Caco-2 (cell line): ENCODE data around the gene TRMT1L. TPM values are rescaled to one million over a fixed set of nuclear protein-coding genes. Genes with fewer than 3 reads are reported as not detected.

ENCODE experiments used
- BruUV-seq: library from RNA; stranded (reverse); fragments of 400-500 nt; replicated peaks from 2 replicates; lab custom pipeline; 2021; lab: Mats Ljungman, UMichigan
- CTCF ChIA-PET: fragments of 300-600 bp; sonication (Branson Sonifier 250); formaldehyde crosslinking; loops from one replicate; lab custom pipeline; 2022; ENCODE audit warnings: antibody characterized with exemption; lab: Charles Lee
- POLR2A ChIA-PET: fragments of 300-600 bp; sonication (Branson Sonifier 250); formaldehyde crosslinking; loops from one replicate; lab custom pipeline; 2022; ENCODE audit warnings: antibody characterized with exemption; lab: Charles Lee
- DNase-seq, 2 experiments: peaks; one replicate each; pipeline versions ENCODE4 v3.0.0 to v3.0.0-alpha.2; 2020 to 2022
- H3K27me3 ChIP-seq: replicated peaks from 2 replicates; pipeline ENCODE4 v1.6.0; 2011; ENCODE audit warnings: low read length; ENCODE audit not compliant: control insufficient read depth, insufficient read depth
- H3K36me3 ChIP-seq: 2 replicates; pipeline ENCODE4 v1.5.1; 2011; ENCODE audit warnings: low read length; ENCODE audit not compliant: control insufficient read depth, insufficient read depth
- H3K4me1 ChIP-seq: fragments of 250-450 bp; sonication (Bioruptor Pico); 2 replicates; pipeline ENCODE4 v1.5.1; 2020; ENCODE audit warnings: mild to moderate bottlenecking
- H3K4me3 ChIP-seq: 2 replicates; pipeline ENCODE4 v1.5.1; 2011; ENCODE audit warnings: low read depth, mild to moderate bottlenecking, control low read depth, low read length
- H3K9me3 ChIP-seq: fragments of 250-450 bp; sonication (Bioruptor Pico); 2 replicates; pipeline ENCODE4 v1.5.1; 2020; ENCODE audit warnings: mild to moderate bottlenecking, moderate library complexity
- H3K27ac Mint-ChIP-seq: one replicate; pipeline ENCODE4 v1.8.0; 2022; ENCODE audit warnings: mixed read lengths; ENCODE audit not compliant: unreplicated experiment
- H3K27me3 Mint-ChIP-seq: one replicate; pipeline ENCODE4 v1.8.0; 2022; ENCODE audit warnings: mixed read lengths; ENCODE audit not compliant: insufficient read depth, unreplicated experiment
- H3K36me3 Mint-ChIP-seq: one replicate; pipeline ENCODE4 v1.8.0; 2022; ENCODE audit warnings: mild to moderate bottlenecking, mixed read lengths; ENCODE audit not compliant: insufficient read depth, unreplicated experiment
- H3K4me1 Mint-ChIP-seq: one replicate; pipeline ENCODE4 v1.8.0; 2022; ENCODE audit warnings: low read depth, mixed read lengths; ENCODE audit not compliant: unreplicated experiment
- H3K4me3 Mint-ChIP-seq: one replicate; pipeline ENCODE4 v1.8.0; 2022; ENCODE audit warnings: mild to moderate bottlenecking, moderate library complexity, mixed read lengths; ENCODE audit not compliant: unreplicated experiment
- H3K9me3 Mint-ChIP-seq: one replicate; pipeline ENCODE4 v1.8.0; 2022; ENCODE audit warnings: mixed read lengths; ENCODE audit not compliant: unreplicated experiment
- intact Hi-C: fragments of 100-400 bp; cut with micrococcal nuclease; formaldehyde crosslinking; loops from one replicate; pipeline ENCODE4 v1.10.0; 2022; ENCODE audit not compliant: unreplicated experiment
- total RNA-seq: library from RNA; stranded (reverse); gene quantifications from 2 replicates; pipeline ENCODE4 v1.2.3, GENCODE V29; 2022
- TF ChIP-seq, protein P1 (sequence below), 2 experiments: fragments of 200-600 bp in 1 of 2; IDR thresholded peaks; 1 replicate in 1 of 2; 2 replicates in 1 of 2; pipeline versions ENCODE4 v1.5.1 to v1.8.0; 2011 to 2022; ENCODE audit warnings: antibody characterized with exemption in 1 of 2, control low read depth in 1 of 2, inconsistent platforms in 1 of 2, low read depth in 1 of 2, low read length in 1 of 2, mild to moderate bottlenecking in 1 of 2, moderate library complexity in 1 of 2; ENCODE audit not compliant: insufficient read depth in 1 of 2, severe bottlenecking in 1 of 2, unreplicated experiment in 1 of 2

The TRMT1L gene
- total RNA-seq, 1 experiment from 2014 or later = 14.2 TPM

DNA sequence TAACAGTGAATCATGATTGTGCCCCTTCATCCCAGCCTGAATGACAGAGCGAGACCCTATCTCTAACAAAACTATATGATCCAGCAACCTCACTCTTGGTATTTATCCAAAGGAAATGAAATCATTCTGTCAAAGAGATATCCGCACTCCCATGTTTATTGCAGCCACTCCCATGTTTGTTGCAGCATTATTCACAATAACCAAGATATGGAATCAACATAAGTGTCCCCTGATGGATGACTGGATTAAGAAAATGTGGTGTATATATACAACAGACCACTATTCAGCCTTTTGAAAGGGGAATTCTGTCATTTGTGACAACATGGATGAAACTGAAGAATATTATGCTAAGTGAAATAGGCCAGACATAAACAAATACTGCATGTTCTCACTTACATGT lies 44.4 kb downstream of the TRMT1L start:
- H3K36me3 ChIP-seq = no peaks in the 10 kb centered on the region
- no peaks in the 10 kb centered on the region for H3K4me1 ChIP-seq
- H3K4me3 ChIP-seq = no peak overlapping the region
- ChIA-PET POLR2A (no interaction called here), CTCF (no interaction called here)
- peaks cover 12% of the 10 kb centered on the region for H3K9me3 ChIP-seq
- intact Hi-C loops = no loop called here
- DNase-seq = no peak
- Mint-ChIP-seq H3K9me3 (no peaks in the 10 kb centered on the region), H3K27ac (no peak overlapping the region), H3K27me3 (no peaks in the 10 kb centered on the region), H3K36me3 (peaks cover 4% of the 10 kb centered on the region), H3K4me3 (no peak overlapping the region), H3K4me1 (no peaks in the 10 kb centered on the region)
- TF ChIP-seq, protein P1, sequence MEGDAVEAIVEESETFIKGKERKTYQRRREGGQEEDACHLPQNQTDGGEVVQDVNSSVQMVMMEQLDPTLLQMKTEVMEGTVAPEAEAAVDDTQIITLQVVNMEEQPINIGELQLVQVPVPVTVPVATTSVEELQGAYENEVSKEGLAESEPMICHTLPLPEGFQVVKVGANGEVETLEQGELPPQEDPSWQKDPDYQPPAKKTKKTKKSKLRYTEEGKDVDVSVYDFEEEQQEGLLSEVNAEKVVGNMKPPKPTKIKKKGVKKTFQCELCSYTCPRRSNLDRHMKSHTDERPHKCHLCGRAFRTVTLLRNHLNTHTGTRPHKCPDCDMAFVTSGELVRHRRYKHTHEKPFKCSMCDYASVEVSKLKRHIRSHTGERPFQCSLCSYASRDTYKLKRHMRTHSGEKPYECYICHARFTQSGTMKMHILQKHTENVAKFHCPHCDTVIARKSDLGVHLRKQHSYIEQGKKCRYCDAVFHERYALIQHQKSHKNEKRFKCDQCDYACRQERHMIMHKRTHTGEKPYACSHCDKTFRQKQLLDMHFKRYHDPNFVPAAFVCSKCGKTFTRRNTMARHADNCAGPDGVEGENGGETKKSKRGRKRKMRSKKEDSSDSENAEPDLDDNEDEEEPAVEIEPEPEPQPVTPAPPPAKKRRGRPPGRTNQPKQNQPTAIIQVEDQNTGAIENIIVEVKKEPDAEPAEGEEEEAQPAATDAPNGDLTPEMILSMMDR (IDR thresholded peaks at IDR 0.05; ENCODE audit: insufficient read depth in 1 of 2, low read depth in 1 of 2, low read length in 1 of 2, severe bottlenecking in 1 of 2, unreplicated experiment in 1 of 2) = no peak
- no TSS peak for BruUV-seq
- no peaks in the 10 kb centered on the region for H3K27me3 ChIP-seq

DNA sequence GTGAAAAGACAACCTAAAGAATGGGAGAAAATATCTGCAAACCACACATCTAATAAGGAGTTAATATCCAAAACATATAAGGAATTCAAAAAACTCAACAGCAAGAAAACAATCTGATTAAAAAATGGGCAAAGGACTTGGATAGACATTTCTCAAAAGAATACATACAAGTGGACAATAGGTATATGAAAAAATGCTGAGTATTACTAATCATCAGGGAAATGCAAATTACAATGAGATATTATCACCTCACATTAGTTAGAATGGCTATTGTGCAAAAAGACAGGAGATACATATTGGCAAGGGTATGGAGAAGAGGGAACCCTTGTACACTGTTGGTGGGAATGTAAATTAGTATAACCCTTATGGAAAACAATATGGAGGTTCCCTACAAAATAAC lies 44.9 kb downstream of the TRMT1L start:
- intact Hi-C loops = no loop called here
- Histone ChIP-seq H3K27me3 (no peaks in the 10 kb centered on the region), H3K36me3 (no peaks in the 10 kb centered on the region), H3K4me3 (no peak overlapping the region), H3K4me1 (no peaks in the 10 kb centered on the region), H3K9me3 (peaks cover 12% of the 10 kb centered on the region)
- H3K9me3 Mint-ChIP-seq = no peaks in the 10 kb centered on the region
- CTCF ChIA-PET = no interaction called here
- no peaks in the 10 kb centered on the region for H3K27me3 Mint-ChIP-seq
- H3K4me3 Mint-ChIP-seq = no peak overlapping the region
- peaks cover 4% of the 10 kb centered on the region for H3K36me3 Mint-ChIP-seq
- BruUV-seq = no TSS peak
- no peaks in the 10 kb centered on the region for H3K4me1 Mint-ChIP-seq
- POLR2A ChIA-PET = no interaction called here
- no peak for DNase-seq
- H3K27ac Mint-ChIP-seq = no peak overlapping the region
- TF ChIP-seq, protein P1 (IDR thresholded peaks at IDR 0.05; ENCODE audit: insufficient read depth in 1 of 2, low read depth in 1 of 2, low read length in 1 of 2, severe bottlenecking in 1 of 2, unreplicated experiment in 1 of 2) = no peak

DNA sequence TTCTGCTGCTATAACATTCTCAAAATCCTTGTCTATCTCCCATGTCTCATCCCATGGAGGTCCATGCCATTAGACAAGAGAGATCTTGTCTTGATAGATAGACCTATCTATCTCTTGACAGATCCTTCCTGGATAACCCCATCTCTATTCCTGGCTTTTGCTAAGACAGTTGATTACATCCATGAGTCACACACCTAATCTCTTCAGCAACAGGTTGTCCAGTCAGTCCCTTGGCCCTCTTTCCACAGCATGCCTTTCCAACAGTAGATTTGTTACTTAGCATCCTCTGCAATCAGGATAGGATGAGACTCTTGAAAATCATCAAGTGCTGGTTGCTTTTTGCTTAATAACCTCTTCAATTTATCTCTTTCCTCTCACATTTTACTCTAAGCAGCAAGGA lies 46.6 kb downstream of the TRMT1L start:
- Histone ChIP-seq H3K36me3 (no peaks in the 10 kb centered on the region), H3K9me3 (peaks cover 12% of the 10 kb centered on the region), H3K27me3 (no peaks in the 10 kb centered on the region), H3K4me3 (no peak overlapping the region), H3K4me1 (no peaks in the 10 kb centered on the region)
- peaks cover 10% of the 10 kb centered on the region for H3K36me3 Mint-ChIP-seq
- TF ChIP-seq, protein P1 (IDR thresholded peaks at IDR 0.05; ENCODE audit: insufficient read depth in 1 of 2, low read depth in 1 of 2, low read length in 1 of 2, severe bottlenecking in 1 of 2, unreplicated experiment in 1 of 2) = no peak
- intact Hi-C loops = no loop called here
- H3K4me3 Mint-ChIP-seq = no peak overlapping the region
- ChIA-PET CTCF (no interaction called here), POLR2A (no interaction called here)
- no peak for DNase-seq
- H3K27me3 Mint-ChIP-seq = no peaks in the 10 kb centered on the region
- no peaks in the 10 kb centered on the region for H3K4me1 Mint-ChIP-seq
- no peak overlapping the region for H3K27ac Mint-ChIP-seq
- no peaks in the 10 kb centered on the region for H3K9me3 Mint-ChIP-seq
- BruUV-seq = no TSS peak
